Liver (tissue), 9 donors: ENCODE data around the gene IGLL5. TPM values are rescaled to one million over a fixed set of nuclear protein-coding genes. Genes with fewer than 3 reads are reported as not detected.

Experiments
- DNase-seq: peaks from one replicate; pipeline ENCODE4 v3.0.0-alpha.2; 2017; ENCODE audit warnings: low spot score
- H3K27ac ChIP-seq, 2 donors: one replicate each; pipeline ENCODE4 v1.7.0; 2013; ENCODE audit warnings: inconsistent platforms in 2 of 2, low read length in 2 of 2, control low read depth in 1 of 2, low read depth in 1 of 2, mild to moderate bottlenecking in 1 of 2
- H3K27me3 ChIP-seq, 4 donors: one replicate each; pipeline versions ENCODE4 v1.6.1 to v1.7.0; 2013; ENCODE audit warnings: low read length in 3 of 4, inconsistent platforms in 1 of 4, mild to moderate bottlenecking in 1 of 4, moderate library complexity in 1 of 4; ENCODE audit not compliant: control insufficient read depth in 4 of 4, insufficient read depth in 4 of 4
- H3K36me3 ChIP-seq, 4 donors: one replicate each; pipeline versions ENCODE4 v1.6.1 to v1.7.0; 2013; ENCODE audit warnings: low read length in 3 of 4, mild to moderate bottlenecking in 3 of 4, low read depth in 1 of 4, moderate library complexity in 1 of 4; ENCODE audit not compliant: control insufficient read depth in 4 of 4, insufficient read depth in 3 of 4
- H3K4me1 ChIP-seq, 4 donors: one replicate each; pipeline versions ENCODE4 v1.6.1 to v1.7.0; 2013; ENCODE audit warnings: low read length in 3 of 4, mild to moderate bottlenecking in 3 of 4, moderate library complexity in 1 of 4; ENCODE audit not compliant: control insufficient read depth in 4 of 4, insufficient read depth in 4 of 4
- H3K4me3 ChIP-seq, 3 donors: one replicate each; pipeline versions ENCODE4 v1.6.1 to v1.7.0; 2013; ENCODE audit warnings: low read length in 3 of 3, control low read depth in 1 of 3, low read depth in 1 of 3, mild to moderate bottlenecking in 1 of 3
- H3K9ac ChIP-seq, 2 donors: one replicate each; pipeline ENCODE4 v1.7.0; 2013; ENCODE audit warnings: low read length in 2 of 2, mild to moderate bottlenecking in 2 of 2, moderate library complexity in 2 of 2, control low read depth in 1 of 2, low read depth in 1 of 2
- H3K9me3 ChIP-seq, 4 donors: one replicate each; pipeline versions ENCODE4 v1.6.1 to v1.7.0; 2013; ENCODE audit warnings: low read length in 3 of 4; ENCODE audit not compliant: control insufficient read depth in 4 of 4
- EGR1 ChIP-seq, 2 donors: IDR thresholded peaks; 2 replicates each; pipeline ENCODE4 v1.6.1; 2016 to 2018; ENCODE audit warnings: antibody characterized with exemption in 2 of 2, low read depth in 2 of 2
- FOXA2 ChIP-seq: IDR thresholded peaks from 2 replicates; pipeline ENCODE4 v1.6.1; 2016; ENCODE audit warnings: antibody characterized with exemption
- GABPA ChIP-seq, 2 donors: IDR thresholded peaks in 1 of 2; conservative IDR thresholded peaks in 1 of 2; 2 replicates each; pipeline ENCODE4 v1.6.1; 2016; ENCODE audit warnings: antibody characterized with exemption in 2 of 2, mild to moderate bottlenecking in 1 of 2, moderate library complexity in 1 of 2
- HNF4A ChIP-seq, 2 donors: conservative IDR thresholded peaks; 2 replicates each; pipeline ENCODE4 v1.6.1; 2016; ENCODE audit warnings: antibody characterized with exemption in 2 of 2, mild to moderate bottlenecking in 2 of 2
- JUND ChIP-seq, 2 donors: IDR thresholded peaks; 2 replicates each; pipeline ENCODE4 v1.6.1; 2016; ENCODE audit warnings: antibody characterized with exemption in 2 of 2
- NR2F2 ChIP-seq: IDR thresholded peaks from 2 replicates; pipeline ENCODE4 v1.6.1; 2016; ENCODE audit warnings: antibody characterized with exemption
- RAD21 ChIP-seq, 2 donors: IDR thresholded peaks; 2 replicates each; pipeline ENCODE4 v1.6.1; 2016; ENCODE audit warnings: antibody characterized with exemption in 2 of 2, mild to moderate bottlenecking in 2 of 2
- RXRA ChIP-seq, 2 donors: IDR thresholded peaks; 2 replicates each; pipeline ENCODE4 v1.6.1; 2017 to 2018; ENCODE audit warnings: antibody characterized with exemption in 2 of 2, mild to moderate bottlenecking in 1 of 2
- SP1 ChIP-seq: IDR thresholded peaks from 2 replicates; pipeline ENCODE4 v1.6.1; 2018; ENCODE audit warnings: antibody characterized with exemption, mild to moderate bottlenecking
- TAF1 ChIP-seq: conservative IDR thresholded peaks from 2 replicates; pipeline ENCODE4 v1.6.1; 2016; ENCODE audit warnings: antibody characterized with exemption, mild to moderate bottlenecking
- YY1 ChIP-seq: IDR thresholded peaks from 2 replicates; pipeline ENCODE4 v1.6.1; 2016; ENCODE audit warnings: antibody characterized with exemption, mild to moderate bottlenecking
- WGBS: extraction: QIAGEN DNeasy Blood & Tissue Kit; methylation state at CpG from one replicate; pipeline ENCODE4 v1.1.7; 2013; 5-methylcytosine and 5-hydroxymethylcytosine counted together
- polyA plus RNA-seq, 2 donors: library from polyadenylated mRNA; stranded (reverse) in 1 of 2; unstranded in 1 of 2; fragments of 200-250 nt in 1 of 2; fragments of >200 nt in 1 of 2; fragmentation: Nextera tagmentation in 1 of 2; extraction: Ambion mirVana in 1 of 2; gene quantifications; one replicate each; pipeline versions ENCODE4 v1.2.1 to v1.2.3, GENCODE V29; 2013 to 2015
- total RNA-seq, 2 donors: library from RNA; depleted of rRNA; stranded (reverse); fragments of >200 nt; gene quantifications; one replicate each; pipeline ENCODE4 v1.2.3, GENCODE V29; 2014
- TF ChIP-seq, protein P1 (sequence below): IDR thresholded peaks from 2 replicates; pipeline ENCODE4 v1.6.1; 2016; ENCODE audit warnings: antibody characterized with exemption
- TF ChIP-seq, protein P2 (sequence below): IDR thresholded peaks from 2 replicates; pipeline ENCODE4 v1.6.1; 2016; ENCODE audit warnings: antibody characterized with exemption, mild to moderate bottlenecking
- TF ChIP-seq, protein P3 (sequence below): fragments of 150-350 bp; IDR thresholded peaks from 2 replicates; pipeline ENCODE4 v1.5.1; 2017; ENCODE audit warnings: improper control_type of control experiment, low read depth, low read length; ENCODE audit not compliant: missing input control
- TF ChIP-seq, protein P4 (sequence below): IDR thresholded peaks from 2 replicates; pipeline ENCODE4 v1.6.1; 2016; ENCODE audit warnings: antibody characterized with exemption
- donor health status: healthy.
- donor health status: healthy.
- donor health status: healthy.
- donor health status: healthy.
- donor health status: healthy.

IGLL5 gene
- total and polyA plus RNA-seq, 4 donors: 1.3 to 13.4 (median 3.4) TPM

DNA sequence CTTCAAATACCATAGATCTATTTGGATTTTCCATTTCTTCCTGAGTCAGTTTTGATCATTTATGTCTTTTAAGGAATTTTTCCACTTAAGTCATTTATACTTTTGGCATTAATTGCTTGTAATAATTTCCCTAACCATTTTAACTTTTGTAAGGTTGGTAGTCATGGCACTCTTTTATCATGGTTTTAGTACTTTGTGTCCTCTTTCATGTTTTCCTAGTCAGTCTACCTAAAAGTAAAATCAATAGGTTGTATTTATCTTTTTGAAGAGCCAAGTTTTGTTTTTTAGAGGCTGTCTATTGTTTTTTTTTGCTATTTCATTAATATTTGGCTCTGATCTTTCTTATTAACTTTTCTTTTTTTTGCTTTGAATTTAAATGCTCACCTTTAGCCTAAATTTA, 45.5 kb upstream of the IGLL5 start:
- no peaks in the 10 kb centered on the region for H3K9me3 ChIP-seq
- H3K27ac ChIP-seq: no peak overlapping the region
- H3K4me1 ChIP-seq: peaks cover 5 to 26% (median 20%) of the 10 kb centered on the region in 4 donors
- H3K27me3 ChIP-seq: no peaks in the 10 kb centered on the region
- H3K9ac ChIP-seq: no peak overlapping the region
- TF ChIP-seq HNF4A (conservative IDR thresholded peaks at IDR 0.05) (peak; percentile 10 to 50), YY1 (peak; percentile 59), RXRA (IDR thresholded peaks at IDR 0.05) (peak in 1 of 2 donors; percentile 26), FOXA2 (no peak), RAD21 (IDR thresholded peaks at IDR 0.05) (no peak)
- TF ChIP-seq, protein P1, sequence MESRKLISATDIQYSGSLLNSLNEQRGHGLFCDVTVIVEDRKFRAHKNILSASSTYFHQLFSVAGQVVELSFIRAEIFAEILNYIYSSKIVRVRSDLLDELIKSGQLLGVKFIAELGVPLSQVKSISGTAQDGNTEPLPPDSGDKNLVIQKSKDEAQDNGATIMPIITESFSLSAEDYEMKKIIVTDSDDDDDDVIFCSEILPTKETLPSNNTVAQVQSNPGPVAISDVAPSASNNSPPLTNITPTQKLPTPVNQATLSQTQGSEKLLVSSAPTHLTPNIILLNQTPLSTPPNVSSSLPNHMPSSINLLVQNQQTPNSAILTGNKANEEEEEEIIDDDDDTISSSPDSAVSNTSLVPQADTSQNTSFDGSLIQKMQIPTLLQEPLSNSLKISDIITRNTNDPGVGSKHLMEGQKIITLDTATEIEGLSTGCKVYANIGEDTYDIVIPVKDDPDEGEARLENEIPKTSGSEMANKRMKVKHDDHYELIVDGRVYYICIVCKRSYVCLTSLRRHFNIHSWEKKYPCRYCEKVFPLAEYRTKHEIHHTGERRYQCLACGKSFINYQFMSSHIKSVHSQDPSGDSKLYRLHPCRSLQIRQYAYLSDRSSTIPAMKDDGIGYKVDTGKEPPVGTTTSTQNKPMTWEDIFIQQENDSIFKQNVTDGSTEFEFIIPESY: peak; percentile 24
- no peak for DNase-seq
- no peaks in the 10 kb centered on the region for H3K36me3 ChIP-seq
- no peak overlapping the region for H3K4me3 ChIP-seq

DNA sequence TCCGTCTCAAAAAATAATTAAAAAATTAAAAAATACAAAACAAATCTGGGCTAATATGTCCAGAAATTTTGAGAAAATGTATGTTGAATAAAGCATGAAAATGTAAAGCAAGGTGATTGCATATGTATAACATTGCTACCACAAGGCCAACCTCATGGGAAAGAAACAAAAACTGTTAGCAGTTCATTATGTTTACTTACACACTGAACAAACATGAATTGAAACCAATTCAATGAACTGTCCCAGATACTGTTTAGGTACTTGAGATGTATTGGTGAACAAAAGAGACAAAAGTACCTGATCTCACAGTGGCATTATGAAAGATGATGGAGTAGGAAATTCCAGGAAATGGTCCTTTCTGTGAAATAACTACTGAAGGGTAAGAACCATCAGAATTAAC, 43.8 kb upstream of the IGLL5 start:
- 96% methylated on average over 1 of the region's 1 CpG for WGBS
- Histone ChIP-seq H3K4me1 (peaks cover 5 to 26% (median 20%) of the 10 kb centered on the region in 4 donors), H3K36me3 (no peaks in the 10 kb centered on the region), H3K27me3 (no peaks in the 10 kb centered on the region), H3K9ac (no peak overlapping the region), H3K27ac (no peak overlapping the region), H3K9me3 (no peaks in the 10 kb centered on the region), H3K4me3 (no peak overlapping the region)
- TF ChIP-seq FOXA2 (peak; percentile 33), TAF1 (no peak)
- DNase-seq: no peak

DNA sequence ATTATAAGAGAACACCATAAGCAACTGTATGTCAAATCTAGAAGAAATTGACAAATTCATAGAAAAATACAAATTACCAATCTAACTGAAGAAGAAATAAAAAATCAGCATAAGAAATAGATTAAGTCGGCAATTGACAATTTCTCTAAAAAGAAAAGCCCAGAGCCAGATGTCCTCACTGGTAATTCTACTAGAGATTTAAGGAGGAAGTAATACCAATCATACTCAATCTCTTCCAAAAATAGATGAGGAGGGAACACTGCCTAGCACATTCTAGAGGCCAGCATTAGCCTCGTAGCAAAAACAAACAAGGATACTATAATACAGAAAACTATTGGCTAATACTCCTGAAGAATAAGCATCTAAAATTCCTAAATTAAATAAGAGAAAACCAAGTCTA, 40.4 kb upstream of the IGLL5 start:
- H3K9ac ChIP-seq: no peak overlapping the region
- 21% methylated on average over 2 of the region's 2 CpGs for WGBS
- peaks cover 3 to 17% (median 13%) of the 10 kb centered on the region in 4 donors for H3K4me1 ChIP-seq
- no peak overlapping the region for H3K27ac ChIP-seq
- no peaks in the 10 kb centered on the region for H3K27me3 ChIP-seq
- H3K9me3 ChIP-seq: no peaks in the 10 kb centered on the region
- TF ChIP-seq EGR1 (IDR thresholded peaks at IDR 0.05; ENCODE audit: low read depth in 2 of 2): no peak
- TF ChIP-seq, protein P2, sequence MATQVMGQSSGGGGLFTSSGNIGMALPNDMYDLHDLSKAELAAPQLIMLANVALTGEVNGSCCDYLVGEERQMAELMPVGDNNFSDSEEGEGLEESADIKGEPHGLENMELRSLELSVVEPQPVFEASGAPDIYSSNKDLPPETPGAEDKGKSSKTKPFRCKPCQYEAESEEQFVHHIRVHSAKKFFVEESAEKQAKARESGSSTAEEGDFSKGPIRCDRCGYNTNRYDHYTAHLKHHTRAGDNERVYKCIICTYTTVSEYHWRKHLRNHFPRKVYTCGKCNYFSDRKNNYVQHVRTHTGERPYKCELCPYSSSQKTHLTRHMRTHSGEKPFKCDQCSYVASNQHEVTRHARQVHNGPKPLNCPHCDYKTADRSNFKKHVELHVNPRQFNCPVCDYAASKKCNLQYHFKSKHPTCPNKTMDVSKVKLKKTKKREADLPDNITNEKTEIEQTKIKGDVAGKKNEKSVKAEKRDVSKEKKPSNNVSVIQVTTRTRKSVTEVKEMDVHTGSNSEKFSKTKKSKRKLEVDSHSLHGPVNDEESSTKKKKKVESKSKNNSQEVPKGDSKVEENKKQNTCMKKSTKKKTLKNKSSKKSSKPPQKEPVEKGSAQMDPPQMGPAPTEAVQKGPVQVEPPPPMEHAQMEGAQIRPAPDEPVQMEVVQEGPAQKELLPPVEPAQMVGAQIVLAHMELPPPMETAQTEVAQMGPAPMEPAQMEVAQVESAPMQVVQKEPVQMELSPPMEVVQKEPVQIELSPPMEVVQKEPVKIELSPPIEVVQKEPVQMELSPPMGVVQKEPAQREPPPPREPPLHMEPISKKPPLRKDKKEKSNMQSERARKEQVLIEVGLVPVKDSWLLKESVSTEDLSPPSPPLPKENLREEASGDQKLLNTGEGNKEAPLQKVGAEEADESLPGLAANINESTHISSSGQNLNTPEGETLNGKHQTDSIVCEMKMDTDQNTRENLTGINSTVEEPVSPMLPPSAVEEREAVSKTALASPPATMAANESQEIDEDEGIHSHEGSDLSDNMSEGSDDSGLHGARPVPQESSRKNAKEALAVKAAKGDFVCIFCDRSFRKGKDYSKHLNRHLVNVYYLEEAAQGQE: no peak
- TF ChIP-seq SP1: no peak
- TF ChIP-seq, protein P3, sequence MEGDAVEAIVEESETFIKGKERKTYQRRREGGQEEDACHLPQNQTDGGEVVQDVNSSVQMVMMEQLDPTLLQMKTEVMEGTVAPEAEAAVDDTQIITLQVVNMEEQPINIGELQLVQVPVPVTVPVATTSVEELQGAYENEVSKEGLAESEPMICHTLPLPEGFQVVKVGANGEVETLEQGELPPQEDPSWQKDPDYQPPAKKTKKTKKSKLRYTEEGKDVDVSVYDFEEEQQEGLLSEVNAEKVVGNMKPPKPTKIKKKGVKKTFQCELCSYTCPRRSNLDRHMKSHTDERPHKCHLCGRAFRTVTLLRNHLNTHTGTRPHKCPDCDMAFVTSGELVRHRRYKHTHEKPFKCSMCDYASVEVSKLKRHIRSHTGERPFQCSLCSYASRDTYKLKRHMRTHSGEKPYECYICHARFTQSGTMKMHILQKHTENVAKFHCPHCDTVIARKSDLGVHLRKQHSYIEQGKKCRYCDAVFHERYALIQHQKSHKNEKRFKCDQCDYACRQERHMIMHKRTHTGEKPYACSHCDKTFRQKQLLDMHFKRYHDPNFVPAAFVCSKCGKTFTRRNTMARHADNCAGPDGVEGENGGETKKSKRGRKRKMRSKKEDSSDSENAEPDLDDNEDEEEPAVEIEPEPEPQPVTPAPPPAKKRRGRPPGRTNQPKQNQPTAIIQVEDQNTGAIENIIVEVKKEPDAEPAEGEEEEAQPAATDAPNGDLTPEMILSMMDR: no peak
- no peak for TF ChIP-seq JUND (IDR thresholded peaks at IDR 0.05)
- no peak for TF ChIP-seq NR2F2
- no peak for TF ChIP-seq TAF1
- no peak for TF ChIP-seq GABPA (IDR thresholded peaks at IDR 0.05 in 1 of 2, conservative IDR thresholded peaks at IDR 0.05 in 1 of 2)
- TF ChIP-seq HNF4A (conservative IDR thresholded peaks at IDR 0.05): no peak
- TF ChIP-seq YY1: no peak
- TF ChIP-seq, protein P4, sequence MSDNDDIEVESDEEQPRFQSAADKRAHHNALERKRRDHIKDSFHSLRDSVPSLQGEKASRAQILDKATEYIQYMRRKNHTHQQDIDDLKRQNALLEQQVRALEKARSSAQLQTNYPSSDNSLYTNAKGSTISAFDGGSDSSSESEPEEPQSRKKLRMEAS: no peak
- H3K4me3 ChIP-seq: no peak overlapping the region
- no peaks in the 10 kb centered on the region for H3K36me3 ChIP-seq
- DNase-seq: no peak
